GM18502 (cell line): ENCODE data around the gene PSMB7.

Experiments used
- ATAC-seq: cut with Tn5 transposase; IDR thresholded peaks from one replicate; pipeline ENCODE4 v1.9.1; 2021; ENCODE audit warnings: mild to moderate bottlenecking; ENCODE audit not compliant: unreplicated experiment, poor library complexity

Gene PSMB7

DNA sequence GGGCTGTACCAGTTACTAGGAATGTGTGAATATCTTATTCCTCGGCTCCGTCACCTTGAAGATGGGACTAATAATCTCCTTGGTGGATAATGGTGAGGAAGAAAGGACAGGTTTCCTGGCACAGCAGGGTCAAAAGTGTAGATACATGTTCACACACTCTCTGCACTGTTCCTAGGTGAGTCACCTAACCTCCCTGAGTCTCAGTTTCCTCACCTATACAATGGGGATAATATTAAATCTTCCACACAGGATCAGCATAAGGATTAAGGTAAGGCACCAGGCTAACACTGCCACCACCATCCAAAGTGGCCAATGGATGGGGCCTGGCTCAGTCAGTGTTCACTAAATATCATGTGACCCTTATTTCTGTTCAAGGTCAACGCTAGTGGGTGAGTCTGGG lies 66.9 kb downstream of the PSMB7 start:
- ATAC-seq = no peak

DNA sequence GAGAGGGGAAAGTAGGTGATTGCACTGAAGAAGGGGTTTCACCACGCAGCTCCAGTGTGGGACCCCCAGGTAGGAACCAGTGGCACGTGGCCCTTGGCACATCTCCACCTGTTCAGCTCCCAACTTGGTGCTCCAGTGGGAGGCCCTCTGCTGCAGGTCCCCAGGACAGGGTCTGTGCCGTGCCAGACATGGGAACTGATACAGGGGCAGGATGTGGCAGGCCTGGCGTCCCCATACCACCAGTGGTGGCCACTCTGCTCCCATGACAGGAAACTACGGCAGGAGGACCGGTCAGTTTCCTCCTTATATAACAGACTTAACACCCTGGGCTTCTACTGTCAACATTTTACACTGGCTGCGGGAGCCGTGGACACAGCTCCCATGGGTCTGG lies 67.3 kb downstream of the PSMB7 start:
- no peak for ATAC-seq

DNA sequence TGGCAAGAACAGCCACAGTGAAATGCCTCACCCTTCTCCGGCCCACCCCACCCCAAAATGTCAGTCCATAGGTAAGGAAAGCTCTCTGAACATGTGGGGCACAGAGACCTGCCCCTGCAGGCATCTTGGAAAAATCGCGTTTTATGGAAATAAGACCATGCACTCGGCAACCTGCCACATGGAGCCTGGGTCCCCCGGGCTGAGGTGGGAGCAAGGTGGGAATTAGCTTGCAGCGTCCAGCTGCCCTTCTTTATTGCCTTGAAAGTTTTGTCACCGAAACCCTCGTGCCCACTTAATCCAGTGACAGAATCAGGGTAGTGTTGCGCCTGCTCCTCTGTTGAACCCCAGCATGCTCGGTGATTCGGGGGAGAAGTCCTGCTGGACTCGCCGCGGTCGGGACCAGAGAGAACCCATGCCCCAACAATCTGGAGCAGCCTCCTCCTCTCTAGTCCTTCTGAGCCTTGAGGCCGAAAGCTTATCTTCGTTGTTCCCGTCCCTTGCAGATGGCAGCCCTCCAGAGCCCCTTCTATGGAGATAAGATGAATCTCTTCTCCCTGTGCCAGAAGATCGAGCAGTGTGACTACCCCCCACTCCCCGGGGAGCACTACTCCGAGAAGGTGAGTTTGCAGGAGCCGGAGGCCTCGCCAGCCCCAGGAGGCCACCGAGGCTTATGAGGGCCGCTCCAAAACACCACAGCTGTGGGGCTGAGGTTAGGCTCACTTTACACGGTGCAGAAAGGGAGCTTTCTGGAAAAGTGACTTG lies 67.9 kb downstream of the PSMB7 start:
- no peak for ATAC-seq

DNA sequence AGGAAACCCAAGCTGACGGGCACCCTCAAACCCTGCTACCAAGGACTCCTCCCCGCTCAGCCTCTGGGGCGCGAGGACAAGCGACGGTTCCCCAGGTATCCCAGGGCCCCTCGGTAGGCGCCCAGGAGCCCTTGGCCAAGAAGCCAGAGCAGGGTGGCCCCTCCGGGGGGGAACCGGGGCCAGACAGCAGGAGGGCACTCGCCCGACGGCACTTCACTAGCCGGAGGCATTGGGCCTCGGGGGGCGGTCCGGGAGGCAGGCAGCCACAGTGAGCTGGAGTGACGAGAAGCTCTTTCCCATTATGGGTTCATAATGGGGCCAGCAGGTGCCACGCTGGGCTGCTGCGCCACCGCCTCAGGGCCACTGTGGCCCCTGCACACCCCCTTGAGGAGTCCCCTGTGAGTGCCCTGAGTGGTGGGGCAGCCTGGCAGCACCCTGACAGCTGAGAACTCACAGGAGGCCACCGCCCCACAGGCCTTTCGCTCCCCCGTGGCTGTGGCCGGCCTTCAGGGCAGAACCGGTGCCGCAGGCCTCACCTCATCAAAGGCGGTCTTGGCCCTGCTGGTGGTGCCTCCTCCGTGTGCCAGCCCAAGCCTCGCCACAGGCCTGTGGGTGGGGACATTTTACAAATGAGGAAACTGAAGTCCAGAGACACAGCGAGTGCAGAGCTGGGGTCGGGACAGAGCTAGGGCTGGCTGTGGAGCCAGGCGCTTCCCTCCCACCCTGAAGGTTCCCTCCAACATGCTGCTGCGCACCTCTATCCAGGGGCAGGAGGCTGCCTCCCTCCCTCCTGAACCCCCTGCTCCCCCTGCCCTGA lies 68.7 kb downstream of the PSMB7 start:
- no peak for ATAC-seq

DNA sequence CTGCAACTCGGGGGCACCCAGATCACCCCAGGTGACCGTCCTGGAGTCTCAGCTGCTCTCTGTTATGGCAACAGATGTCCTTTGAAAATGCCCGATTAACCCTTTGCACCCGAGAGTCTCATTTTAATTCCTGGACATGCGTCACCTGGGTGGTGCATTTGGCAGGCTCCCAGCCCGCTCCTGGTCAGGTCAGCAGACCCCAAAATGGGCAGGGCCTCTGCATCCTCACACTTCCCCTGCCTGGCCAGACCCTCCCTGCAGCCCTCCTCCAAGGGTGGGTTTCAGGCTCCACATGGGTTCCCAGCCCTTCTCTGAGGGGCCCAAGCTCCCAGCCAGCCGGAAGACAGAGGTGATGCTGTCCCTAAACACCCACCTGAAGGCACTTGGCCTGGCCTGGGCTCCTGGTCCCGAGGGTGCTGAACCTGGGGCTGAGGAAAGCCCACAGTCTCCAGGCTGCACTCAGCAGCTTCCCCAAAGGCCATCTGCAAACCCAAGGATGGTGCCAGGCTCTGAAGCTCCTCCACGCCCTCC lies 69.4 kb downstream of the PSMB7 start:
- no peak for ATAC-seq

DNA sequence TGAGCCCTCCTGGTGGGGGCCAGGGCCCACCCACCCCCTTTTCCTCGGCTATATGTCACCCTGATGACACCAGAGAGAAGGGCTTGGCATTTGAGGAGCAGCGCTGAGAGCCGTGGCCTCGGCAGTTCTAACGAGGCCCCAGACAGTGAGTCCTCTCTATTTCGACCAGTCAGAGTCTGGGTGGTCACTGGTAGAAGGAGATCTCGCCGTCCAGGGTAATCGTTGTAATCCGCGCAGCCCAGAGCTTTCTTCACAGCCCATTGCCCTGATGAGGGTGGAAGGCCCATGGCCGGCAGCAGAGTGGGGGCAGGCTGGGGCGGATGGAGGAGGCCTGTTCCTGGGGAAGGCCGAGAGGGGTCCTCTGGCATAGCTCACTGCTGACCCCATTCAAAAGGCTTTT lies 70.2 kb downstream of the PSMB7 start:
- no peak for ATAC-seq

DNA sequence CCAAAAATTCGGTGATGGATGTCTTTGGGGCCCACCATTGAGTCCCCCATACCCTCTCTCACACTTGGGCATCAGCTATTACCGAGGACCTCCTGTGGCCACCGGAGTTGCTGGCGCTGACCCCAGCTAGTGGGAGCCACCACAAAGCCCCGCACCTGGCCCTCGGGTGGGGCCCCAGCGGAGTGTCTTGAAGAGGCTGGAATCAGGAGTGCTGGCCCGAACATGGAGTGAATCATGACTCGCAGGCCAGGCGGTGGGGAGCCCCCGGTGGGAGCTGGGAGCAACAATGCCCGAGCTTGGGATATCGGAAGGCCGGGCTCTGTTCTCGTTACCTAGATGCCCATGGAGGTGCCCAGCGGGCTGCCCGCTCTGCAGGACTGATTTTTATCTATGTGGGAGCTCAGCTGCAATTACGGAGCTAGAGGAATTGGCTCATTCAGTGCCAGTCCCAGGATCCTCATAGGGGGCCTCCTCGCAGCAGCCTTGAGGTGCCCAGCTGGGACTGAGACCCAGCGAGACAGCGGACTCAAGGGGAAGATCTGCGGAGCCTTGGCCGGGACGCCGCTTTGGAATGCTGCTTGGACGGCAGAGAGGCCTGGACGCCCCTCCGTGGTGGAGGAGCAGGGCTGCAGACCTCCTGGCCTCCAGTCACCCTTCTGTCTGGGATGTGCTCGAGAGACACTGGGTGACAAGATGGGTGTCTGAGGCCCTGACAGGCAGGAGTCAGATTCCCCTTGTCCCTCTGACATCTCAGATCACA lies 70.8 kb downstream of the PSMB7 start:
- no peak for ATAC-seq

DNA sequence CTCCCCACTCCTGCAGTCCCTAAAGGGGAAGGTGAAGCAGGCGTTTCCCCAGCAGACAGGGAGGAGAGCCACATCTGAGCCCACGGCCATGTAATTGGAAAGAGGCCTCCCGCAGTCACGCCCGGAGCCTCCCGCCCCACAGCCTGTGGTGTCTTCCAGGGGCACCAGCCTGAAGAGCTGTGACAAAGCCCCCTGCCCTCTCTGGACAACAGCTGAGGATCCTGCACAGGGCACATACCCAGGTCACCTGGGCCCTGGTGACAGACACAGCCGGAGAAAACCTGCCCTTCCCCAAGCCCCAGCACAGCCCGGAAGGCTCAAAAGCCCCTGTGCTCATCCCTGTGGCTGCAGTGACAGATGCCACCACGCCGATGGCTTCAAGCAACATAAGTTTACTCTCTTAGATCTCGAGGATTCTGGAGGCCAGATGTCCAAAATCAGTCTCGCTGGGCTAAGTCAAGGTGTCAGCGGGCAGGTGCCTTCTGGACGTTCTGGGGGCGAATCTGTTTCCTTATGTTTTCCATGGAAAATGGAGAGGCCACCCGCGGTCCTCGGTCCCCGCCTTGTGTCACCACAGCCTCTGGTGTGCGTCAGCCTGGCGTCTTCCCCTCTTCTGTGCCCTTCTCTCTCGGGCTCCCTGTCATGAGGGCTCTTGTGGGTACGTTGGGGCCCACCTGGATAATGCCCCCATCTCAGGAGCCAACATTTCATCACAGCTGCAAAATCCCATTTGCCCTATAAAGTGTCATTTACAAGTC lies 71.5 kb downstream of the PSMB7 start:
- ATAC-seq = no peak

DNA sequence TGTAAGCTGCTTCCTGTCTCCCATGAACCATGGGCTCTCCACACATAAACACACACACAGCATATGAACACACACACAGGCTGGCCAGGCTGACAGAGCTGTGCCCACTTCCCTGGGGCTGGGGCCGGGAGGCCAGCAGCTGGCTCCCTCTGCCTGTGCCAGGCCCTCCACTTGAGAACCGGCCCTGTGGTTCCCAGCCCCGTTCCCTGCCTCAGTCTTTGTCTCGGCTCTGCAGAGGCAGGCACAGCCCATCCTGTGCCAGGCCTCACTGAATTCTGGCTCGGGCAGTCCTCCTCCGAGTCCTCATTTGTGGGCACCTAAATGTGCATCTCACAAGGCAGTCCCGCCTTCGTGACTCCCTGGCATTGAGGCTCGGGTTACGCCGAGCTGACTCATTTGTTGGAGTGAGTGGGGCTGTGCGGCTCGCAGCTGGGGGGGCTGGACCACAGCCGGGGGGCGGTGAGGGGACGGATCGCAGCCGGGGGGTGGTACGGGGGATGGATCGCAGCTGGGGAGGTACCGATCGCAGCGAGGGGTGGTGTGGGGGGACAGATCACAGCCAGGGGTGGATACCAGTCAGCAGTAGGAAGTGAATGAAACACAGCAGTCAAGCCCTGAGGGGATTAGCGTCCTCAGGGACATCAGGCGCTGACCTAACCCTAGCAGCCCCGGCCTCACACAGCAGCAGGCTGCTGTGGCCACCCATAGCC lies 72.3 kb downstream of the PSMB7 start:
- ATAC-seq = no peak

DNA sequence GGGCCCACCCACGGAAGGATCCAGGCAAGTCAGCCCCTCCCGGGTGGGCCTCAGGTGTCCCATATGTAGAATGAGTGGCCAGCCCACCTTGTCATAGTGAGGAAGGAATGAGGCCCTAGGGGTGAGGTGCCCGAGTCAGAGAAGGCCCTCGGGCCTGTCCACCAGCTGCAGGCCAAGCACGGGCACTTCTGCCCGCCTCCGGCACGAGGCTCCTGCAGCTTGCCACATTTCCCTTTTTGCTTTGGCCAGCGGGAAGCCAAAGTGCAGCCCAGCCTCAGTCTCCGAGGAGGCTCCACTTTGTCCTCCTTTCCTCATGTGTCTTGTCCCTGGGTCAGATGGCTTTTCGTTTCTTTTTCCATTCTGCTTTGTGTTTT lies 72.9 kb downstream of the PSMB7 start:
- no peak for ATAC-seq

DNA sequence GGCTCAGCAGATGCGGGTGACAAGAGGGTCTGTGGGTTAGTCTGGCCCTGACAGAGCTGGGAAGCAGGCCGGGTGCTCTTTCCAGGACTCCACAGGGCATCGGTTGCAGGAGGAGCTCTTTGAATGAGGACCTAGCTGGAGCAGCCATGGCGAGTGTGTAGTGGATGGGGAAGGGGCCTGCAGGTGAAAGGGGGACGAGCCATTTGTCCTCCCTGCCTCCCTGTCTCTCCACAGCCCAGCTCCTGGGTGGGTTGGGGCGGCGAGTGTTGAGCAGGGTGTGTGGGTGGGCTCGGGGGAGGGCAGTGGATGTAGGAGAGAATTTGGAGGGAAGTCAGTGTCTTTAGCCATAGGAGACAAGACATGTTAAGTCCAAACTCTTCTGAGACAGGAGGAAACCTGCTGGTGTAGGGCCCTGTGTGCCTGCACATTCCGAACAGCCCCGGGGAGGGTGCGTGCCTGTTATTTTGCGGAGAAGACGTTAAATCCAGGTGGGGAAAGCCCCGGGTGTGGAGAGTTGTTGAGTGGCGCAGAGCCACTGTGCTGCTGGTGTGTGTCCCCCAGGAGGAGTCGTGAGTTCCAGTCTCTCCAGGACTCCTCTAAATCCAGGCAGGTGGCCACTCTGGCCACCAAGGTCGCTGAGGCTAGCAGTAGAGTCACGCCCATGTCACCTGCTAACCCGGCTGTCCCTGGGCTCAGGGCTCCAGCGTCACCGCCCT lies 73.6 kb downstream of the PSMB7 start:
- ATAC-seq = no peak

DNA sequence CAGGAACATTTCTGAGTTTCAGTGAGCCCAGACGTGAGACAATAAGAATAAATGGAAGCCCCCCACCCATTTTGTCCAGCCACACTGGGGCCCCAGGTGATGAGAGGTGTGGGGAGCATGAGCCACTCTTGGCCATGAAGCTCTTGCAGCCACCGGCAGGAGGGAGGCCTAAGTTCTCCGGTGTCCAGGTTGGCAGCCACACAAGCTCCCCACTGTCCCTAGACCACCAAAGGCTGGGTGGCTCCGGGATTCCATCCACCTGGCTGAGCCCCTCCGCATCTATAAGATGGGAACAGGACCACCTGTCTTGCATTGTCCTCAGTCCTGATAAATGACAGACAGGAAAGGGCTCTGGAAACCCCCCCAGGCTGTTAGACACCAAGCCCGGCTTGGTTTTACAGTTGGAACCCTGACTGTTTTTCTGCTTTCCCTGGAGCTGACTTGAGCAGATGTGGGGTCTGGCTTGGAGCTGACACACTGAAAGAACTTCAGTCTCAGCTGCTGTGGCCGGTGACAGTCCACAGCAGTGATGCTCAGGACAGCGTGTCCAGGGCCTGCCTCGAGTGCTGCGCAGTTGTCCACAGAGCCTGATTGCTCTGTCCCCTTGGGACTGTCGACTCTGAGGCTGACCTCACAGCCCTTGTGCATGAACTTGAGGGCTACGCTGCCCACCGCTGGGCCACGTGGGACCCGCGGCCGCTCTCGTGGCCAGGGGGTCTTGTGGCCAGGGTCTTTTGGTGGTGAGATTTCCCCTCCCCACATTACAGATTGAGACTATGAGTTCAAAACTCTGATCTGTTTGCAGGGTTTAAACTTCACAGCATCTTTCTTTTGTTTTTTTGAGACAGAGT lies 74.8 kb downstream of the PSMB7 start:
- ATAC-seq = no peak

DNA sequence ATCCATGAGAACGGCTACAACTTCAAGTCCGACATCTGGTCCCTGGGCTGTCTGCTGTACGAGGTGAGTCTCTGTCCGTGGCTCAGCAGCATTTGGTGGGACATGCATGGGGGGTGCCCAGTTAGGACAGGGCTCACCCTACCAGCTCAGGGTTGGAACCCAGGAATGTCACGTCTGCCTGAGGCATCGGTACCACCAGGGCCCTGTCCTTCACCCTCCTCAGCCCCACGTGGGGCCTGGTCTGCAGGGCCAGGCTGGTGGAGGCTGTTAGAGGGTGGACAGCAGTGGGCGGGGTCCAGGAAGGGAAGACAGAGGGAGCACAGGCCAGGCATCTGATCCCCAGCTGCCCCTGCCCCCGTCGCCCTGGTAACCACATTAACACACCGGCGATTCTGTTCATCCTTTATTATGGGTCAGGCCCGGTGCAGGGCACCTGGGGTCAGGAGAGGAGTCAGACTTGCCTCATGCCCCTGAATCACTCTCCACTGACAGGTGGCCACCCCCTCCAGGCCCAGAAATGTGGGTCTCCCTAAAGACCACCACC lies 75.6 kb downstream of the PSMB7 start:
- ATAC-seq = no peak

DNA sequence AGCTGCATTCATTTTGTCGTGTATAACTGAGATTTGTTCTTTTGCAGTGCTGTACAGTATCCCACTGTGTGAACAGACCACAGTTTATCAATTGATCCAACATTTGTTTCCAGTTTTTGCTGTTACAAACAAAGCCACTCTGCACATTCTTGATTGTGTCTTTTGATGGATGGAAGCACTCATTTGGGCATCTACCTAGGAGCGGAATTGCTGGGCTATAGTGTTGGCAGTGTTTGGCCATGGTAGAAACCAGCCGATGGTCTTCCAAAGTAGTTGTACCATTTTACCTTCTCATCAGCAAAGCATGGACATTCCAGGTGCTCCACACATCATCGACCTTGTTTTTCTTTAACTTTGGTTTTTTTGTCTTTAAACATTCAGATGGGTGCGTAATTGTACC lies 77.7 kb downstream of the PSMB7 start:
- ATAC-seq = no peak

DNA sequence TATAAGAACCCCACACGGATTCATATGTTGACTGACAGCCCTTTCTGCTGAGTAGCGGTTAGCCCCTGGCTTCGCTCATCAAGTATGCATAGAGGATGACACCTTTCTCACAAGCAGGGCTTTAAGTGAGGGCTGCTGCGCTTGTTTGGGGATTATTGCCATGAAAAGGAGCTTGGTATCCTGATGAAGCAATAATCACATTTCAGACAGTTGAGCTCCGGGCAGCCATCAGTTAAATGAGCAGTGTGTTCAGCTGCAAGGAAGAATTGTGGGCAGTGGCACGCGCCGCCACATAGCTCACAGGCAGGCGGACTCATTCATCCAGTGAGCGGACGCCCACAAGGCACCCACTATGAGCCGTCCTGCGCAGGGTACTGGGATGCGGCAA lies 79.9 kb downstream of the PSMB7 start:
- no peak for ATAC-seq

DNA sequence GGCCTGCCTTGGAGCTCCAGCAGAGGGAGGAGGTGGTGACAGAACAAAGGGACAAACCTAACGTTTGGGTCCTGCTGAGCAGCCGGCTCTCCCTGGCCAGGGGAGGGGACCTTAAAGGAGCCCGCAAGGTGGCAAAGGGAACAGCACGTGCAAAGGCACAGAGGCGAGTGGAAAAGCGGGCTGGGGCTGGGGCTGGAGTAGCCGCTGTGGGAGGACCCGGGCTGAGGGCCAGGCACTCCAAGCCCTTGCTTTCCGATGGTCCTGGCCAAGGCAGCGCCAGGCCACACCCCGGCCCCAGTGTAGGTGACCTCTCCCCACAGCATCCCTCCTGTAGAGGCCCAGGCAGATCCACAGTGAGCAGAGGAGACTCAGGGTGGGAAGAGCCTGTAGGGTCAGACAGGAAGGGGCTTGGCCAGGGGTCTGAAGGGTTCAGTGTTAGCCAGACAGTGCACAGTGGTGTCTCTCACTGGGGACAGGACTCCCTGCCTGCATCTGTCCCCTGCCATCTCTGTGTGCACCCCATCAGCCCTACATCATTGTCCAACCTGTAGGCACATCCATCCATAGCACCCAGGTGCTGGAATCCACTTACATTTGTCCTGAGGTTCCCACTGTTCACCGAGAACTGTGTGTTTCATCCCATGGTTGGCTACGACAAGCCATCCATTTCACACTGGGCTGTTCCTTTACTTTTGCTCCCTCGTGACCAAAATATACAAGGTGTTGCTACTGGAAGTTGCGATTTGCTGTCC lies 80.5 kb downstream of the PSMB7 start:
- ATAC-seq = no peak

DNA sequence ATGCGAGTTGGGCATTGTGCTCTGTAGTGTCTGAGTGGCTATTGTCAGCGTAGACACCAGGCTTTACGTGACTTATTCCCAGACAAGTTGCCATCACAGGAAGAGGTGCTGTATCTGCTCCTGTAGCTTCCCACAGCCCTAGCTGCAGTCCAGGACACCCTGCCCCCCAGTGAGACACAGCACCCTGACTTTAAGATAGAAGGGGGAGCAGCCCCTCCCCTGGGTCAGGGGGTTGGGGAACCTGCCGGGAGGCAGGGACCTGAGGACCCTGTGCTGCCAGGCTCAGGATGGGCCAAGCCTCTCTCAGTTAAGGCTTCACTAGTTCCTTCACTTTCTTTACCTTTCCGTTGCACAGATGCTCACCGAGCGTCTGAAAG lies 82.1 kb downstream of the PSMB7 start:
- no peak for ATAC-seq
